ENCODE results near the gene ALG14.

GRCh38 chr1:94946886-94947285, 125.9 kb downstream of the ALG14 start:
- no peak for TF ChIP-seq JUND (IDR thresholded peaks at IDR 0.05)
- no peak for TF ChIP-seq POLR2AphosphoS5 (IDR thresholded peaks at IDR 0.05; ENCODE audit: low read depth, low read length)
- TF ChIP-seq RAD21 (IDR thresholded peaks at IDR 0.05; ENCODE audit: low read length), result no peak

Data from SK-N-SH (cell line).